ENCODE data around the gene DPP6. TPM values are rescaled to one million over a fixed set of nuclear protein-coding genes. Genes with fewer than 3 reads are reported as not detected.
A peak's percentile ranks its signal among the peaks of the same experiment; 100 is the strongest.
"Not testable (repeated sequence)": the region's sequence is repeated elsewhere in the genome, so short reads cannot be mapped to it uniquely, and the experiment has no call there.

DPP6 gene
- total RNA-seq, 4 donors from 2014 or later: 13.4 to 33.2 (median 26.8) TPM

- intact Hi-C loops (cut with DNase I): no loop called here
- no peak for TF ChIP-seq POLR2A (IDR thresholded peaks at IDR 0.05; ENCODE audit: low read depth)
- no peak for TF ChIP-seq CTCF (IDR thresholded peaks at IDR 0.05)
- no peak for TF ChIP-seq POLR2AphosphoS5 (IDR thresholded peaks at IDR 0.05)
- Histone ChIP-seq H3K4me3 (no peak overlapping the region), H3K9me3 (no peaks in the 10 kb centered on the region), H3K36me3 (no peaks in the 10 kb centered on the region), H3K27me3 (peaks cover 0 to 32% (median 4%) of the 10 kb centered on the region in 4 donors), H3K4me1 (peaks cover 8 to 14% (median 11%) of the 10 kb centered on the region in 4 donors), H3K27ac (replicated peaks in 1 of 4) (no peak overlapping the region)
- 79% methylated on average over 6 of the region's 6 CpGs for WGBS
- DNase-seq (ENCODE audit: extremely low spot score): no peak
These were observed 866.1 kb downstream of the DPP6 start for GRCh38 chr7:154918266-154918665.

- Histone ChIP-seq H3K36me3 (no peaks in the 10 kb centered on the region), H3K27me3 (peaks cover 0 to 32% (median 4%) of the 10 kb centered on the region in 4 donors), H3K4me3 (no peak overlapping the region), H3K4me1 (peaks cover 5 to 10% (median 8%) of the 10 kb centered on the region in 4 donors), H3K9me3 (no peaks in the 10 kb centered on the region), H3K27ac (replicated peaks in 1 of 4) (no peak overlapping the region)
- no peak for TF ChIP-seq POLR2AphosphoS5 (IDR thresholded peaks at IDR 0.05)
- TF ChIP-seq POLR2A (IDR thresholded peaks at IDR 0.05; ENCODE audit: low read depth): no peak
- TF ChIP-seq CTCF (IDR thresholded peaks at IDR 0.05): no peak
- 82% methylated on average over 6 of the region's 6 CpGs for WGBS
- intact Hi-C loops (cut with DNase I): no loop called here
- DNase-seq (ENCODE audit: extremely low spot score): no peak
These were observed 866.5 kb downstream of the DPP6 start for GRCh38 chr7:154918741-154919140.

GRCh38 chr7:154919344-154920225 lies 867.4 kb downstream of the DPP6 start:
- Histone ChIP-seq H3K4me1 (peaks cover 0 to 2% (median under 1%) of the 10 kb centered on the region in 4 donors), H3K27me3 (peaks cover 0 to 25% (median 1%) of the 10 kb centered on the region in 4 donors), H3K9me3 (no peaks in the 10 kb centered on the region), H3K27ac (replicated peaks in 1 of 4) (no peak overlapping the region), H3K4me3 (no peak overlapping the region), H3K36me3 (no peaks in the 10 kb centered on the region)
- no peak for TF ChIP-seq POLR2AphosphoS5 (IDR thresholded peaks at IDR 0.05)
- no peak for TF ChIP-seq CTCF (IDR thresholded peaks at IDR 0.05)
- TF ChIP-seq EP300 (IDR thresholded peaks at IDR 0.05): no peak
- TF ChIP-seq POLR2A (IDR thresholded peaks at IDR 0.05; ENCODE audit: low read depth): no peak
- DNase-seq (ENCODE audit: extremely low spot score): no peak
- intact Hi-C loops (cut with DNase I): loop anchor here (10.0 kb wide), 1 partner anchor 845 kb away; no protein-coding TSS in a partner anchor
- WGBS: 65% methylated on average over 10 of the region's 11 CpGs

- H3K27me3 ChIP-seq; H3K4me3 ChIP-seq; H3K4me1 ChIP-seq; H3K36me3 ChIP-seq; H3K27ac ChIP-seq (replicated peaks in 1 of 4); DNase-seq (ENCODE audit: extremely low spot score); H3K9me3 ChIP-seq: not testable (repeated sequence)
- intact Hi-C loops (cut with DNase I): loop anchor here (10.0 kb wide), 1 partner anchor 842 kb away; no protein-coding TSS in a partner anchor
- 77% methylated on average over 1 of the region's 2 CpGs for WGBS
These were observed 870.3 kb downstream of the DPP6 start for GRCh38 chr7:154922472-154922871.

GRCh38 chr7:154927624-154928125 lies 875.5 kb downstream of the DPP6 start:
- Histone ChIP-seq H3K9me3 (no peaks in the 10 kb centered on the region), H3K27me3 (no peaks in the 10 kb centered on the region), H3K36me3 (no peaks in the 10 kb centered on the region), H3K27ac (replicated peaks in 1 of 4) (peak overlapping the region; percentile 86 to 91 (median 88)), H3K4me3 (peak overlapping the region; percentile 57 to 68 (median 67)), H3K4me1 (peaks cover 6 to 20% (median 17%) of the 10 kb centered on the region in 4 donors)
- intact Hi-C loops (cut with DNase I): loop anchor here (2.0 to 10.0 kb wide), 4 partner anchors 73 to 837 kb away; partner anchors contain the start of gene INSIG1
- WGBS: 5% methylated on average over 5 of the region's 5 CpGs
- peak; percentile 61 to 75 (median 63) for TF ChIP-seq CTCF (IDR thresholded peaks at IDR 0.05)
- no peak for TF ChIP-seq EP300 (IDR thresholded peaks at IDR 0.05)
- DNase-seq (ENCODE audit: extremely low spot score): no peak
